Gastroesophageal sphincter (tissue), 3 donors: ENCODE results near the gene ERBIN.

ENCODE experiments used
- EP300 ChIP-seq: sonication (generic); formaldehyde crosslinking; IDR thresholded peaks from one replicate; pipeline ENCODE4 v1.6.1; 2017; ENCODE audit warnings: antibody characterized with exemption, mild to moderate bottlenecking
- POLR2A ChIP-seq, 2 donors: fragments of 450-650 bp; IDR thresholded peaks; one replicate each; pipeline ENCODE4 v1.6.1; 2017; ENCODE audit warnings: antibody characterized with exemption in 2 of 2, mild to moderate bottlenecking in 2 of 2, moderate library complexity in 1 of 2
- TF ChIP-seq, protein P1 (sequence below), 4 experiments: fragments of 200-600 bp in 2 of 4; fragments of 450-650 bp in 2 of 4; sonication (generic) in 1 of 4; IDR thresholded peaks; one replicate each; pipeline ENCODE4 v1.5.1; 2017 to 2019; ENCODE audit warnings: antibody characterized with exemption in 4 of 4, mild to moderate bottlenecking in 2 of 4, moderate library complexity in 2 of 4

DNA sequence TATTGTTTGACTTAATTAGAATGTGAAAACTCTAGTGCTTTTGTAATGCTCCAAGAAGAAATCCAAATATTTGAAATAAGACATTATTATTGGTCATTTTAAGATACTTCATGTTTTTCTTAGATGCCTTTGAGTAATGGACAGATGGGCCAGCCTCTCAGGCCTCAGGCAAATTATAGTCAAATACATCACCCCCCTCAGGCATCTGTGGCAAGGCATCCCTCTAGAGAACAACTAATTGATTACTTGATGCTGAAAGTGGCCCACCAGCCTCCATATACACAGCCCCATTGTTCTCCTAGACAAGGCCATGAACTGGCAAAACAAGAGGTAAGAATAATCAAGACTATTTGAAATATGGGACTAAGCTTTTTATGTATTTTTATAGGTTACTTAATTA is 148.5 kb downstream of the ERBIN start:
- TF ChIP-seq POLR2A (IDR thresholded peaks at IDR 0.05) (no peak), EP300 (no peak)
- TF ChIP-seq, protein P1, sequence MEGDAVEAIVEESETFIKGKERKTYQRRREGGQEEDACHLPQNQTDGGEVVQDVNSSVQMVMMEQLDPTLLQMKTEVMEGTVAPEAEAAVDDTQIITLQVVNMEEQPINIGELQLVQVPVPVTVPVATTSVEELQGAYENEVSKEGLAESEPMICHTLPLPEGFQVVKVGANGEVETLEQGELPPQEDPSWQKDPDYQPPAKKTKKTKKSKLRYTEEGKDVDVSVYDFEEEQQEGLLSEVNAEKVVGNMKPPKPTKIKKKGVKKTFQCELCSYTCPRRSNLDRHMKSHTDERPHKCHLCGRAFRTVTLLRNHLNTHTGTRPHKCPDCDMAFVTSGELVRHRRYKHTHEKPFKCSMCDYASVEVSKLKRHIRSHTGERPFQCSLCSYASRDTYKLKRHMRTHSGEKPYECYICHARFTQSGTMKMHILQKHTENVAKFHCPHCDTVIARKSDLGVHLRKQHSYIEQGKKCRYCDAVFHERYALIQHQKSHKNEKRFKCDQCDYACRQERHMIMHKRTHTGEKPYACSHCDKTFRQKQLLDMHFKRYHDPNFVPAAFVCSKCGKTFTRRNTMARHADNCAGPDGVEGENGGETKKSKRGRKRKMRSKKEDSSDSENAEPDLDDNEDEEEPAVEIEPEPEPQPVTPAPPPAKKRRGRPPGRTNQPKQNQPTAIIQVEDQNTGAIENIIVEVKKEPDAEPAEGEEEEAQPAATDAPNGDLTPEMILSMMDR (IDR thresholded peaks at IDR 0.05) = no peak
